RWPE1 (cell line): ENCODE results near the gene KRTAP9-8.
"Not testable (repeated sequence)": the region's sequence is repeated elsewhere in the genome, so short reads cannot be mapped to it uniquely, and the experiment has no call there.

Experiments
- CTCF ChIA-PET: fragments of 350-600 bp; sonication (Branson Sonifier 250); formaldehyde crosslinking; extraction: SDS; loops from one replicate; lab custom pipeline; 2021; lab: Yijun Ruan, JAX
- POLR2A ChIA-PET: fragments of 400-600 bp; formaldehyde crosslinking; extraction: SDS; loops from one replicate; lab custom pipeline; 2020; ENCODE audit warnings: antibody characterized with exemption; ENCODE audit not compliant: low non-redundant PET; lab: Yijun Ruan, JAX
- DNase-seq: peaks from one replicate; pipeline ENCODE4 v3.0.0; 2012; ENCODE audit warnings: low spot score
- H3K27ac ChIP-seq: fragments of 450-650 bp; 2 replicates; pipeline ENCODE4 v1.5.1; 2017
- CTCF ChIP-seq: fragments of 450-650 bp; conservative IDR thresholded peaks from 2 replicates; pipeline ENCODE4 v1.5.1; 2017; ENCODE audit warnings: low read depth, mild to moderate bottlenecking

KRTAP9-8 gene

GRCh38 chr17:41265078-41265477 is 27.3 kb downstream of the KRTAP9-8 start, which contains the start of gene KRTAP9-6:
Gene KRTAP9-6 (plus strand): TSS chr17:41265378. CDS start chr17:41265378, 0 bp downstream.
- ChIA-PET CTCF (no interaction called here), POLR2A (no interaction called here)
- no peak within 1 kb of the TSS for H3K27ac ChIP-seq
- TF ChIP-seq CTCF: no peak
- DNase-seq: no peak

GRCh38 chr17:41267711-41268110 is 29.9 kb downstream of the KRTAP9-8 start:
- no peak for TF ChIP-seq CTCF
- ChIA-PET CTCF (no interaction called here), POLR2A (no interaction called here)
- DNase-seq: no peak
- no peak overlapping the region for H3K27ac ChIP-seq

GRCh38 chr17:41271323-41271722 is 33.5 kb downstream of the KRTAP9-8 start:
- H3K27ac ChIP-seq, POLR2A ChIA-PET, CTCF ChIA-PET, DNase-seq: not testable (repeated sequence)

- H3K27ac ChIP-seq: no peak overlapping the region
- POLR2A ChIA-PET: no interaction called here
- DNase-seq: no peak
- CTCF ChIA-PET: no interaction called here
- TF ChIP-seq CTCF: no peak
These were observed 34.1 kb downstream of the KRTAP9-8 start for GRCh38 chr17:41271858-41272257.

GRCh38 chr17:41275648-41276190 is 37.9 kb downstream of the KRTAP9-8 start, which contains the start of gene KRTAP9-7:
Gene KRTAP9-7 (plus strand): TSS chr17:41275698. CDS start chr17:41275698, 0 bp downstream.
- POLR2A ChIA-PET: interaction anchor here (0.6 kb wide), 1 partner anchor 1825 kb away, joined by 4 read pairs; the partner anchor contains the start of gene MED1
- DNase-seq, H3K27ac ChIP-seq, CTCF ChIA-PET: not testable (repeated sequence)

GRCh38 chr17:41278176-41278955 is 40.6 kb downstream of the KRTAP9-8 start:
- no peak for DNase-seq
- no peak overlapping the region for H3K27ac ChIP-seq
- CTCF ChIA-PET: interaction anchor here (0.6 kb wide), 1 partner anchor 23 kb away, joined by 5 read pairs; no protein-coding TSS in a partner anchor
- POLR2A ChIA-PET: no interaction called here
- TF ChIP-seq CTCF: no peak

GRCh38 chr17:41284043-41284442 is 46.2 kb downstream of the KRTAP9-8 start:
- ChIA-PET POLR2A (no interaction called here), CTCF (no interaction called here)
- no peak overlapping the region for H3K27ac ChIP-seq
- no peak for DNase-seq
- TF ChIP-seq CTCF: no peak
